ENCODE results near the gene UQCR10.

- TF ChIP-seq, protein P1, sequence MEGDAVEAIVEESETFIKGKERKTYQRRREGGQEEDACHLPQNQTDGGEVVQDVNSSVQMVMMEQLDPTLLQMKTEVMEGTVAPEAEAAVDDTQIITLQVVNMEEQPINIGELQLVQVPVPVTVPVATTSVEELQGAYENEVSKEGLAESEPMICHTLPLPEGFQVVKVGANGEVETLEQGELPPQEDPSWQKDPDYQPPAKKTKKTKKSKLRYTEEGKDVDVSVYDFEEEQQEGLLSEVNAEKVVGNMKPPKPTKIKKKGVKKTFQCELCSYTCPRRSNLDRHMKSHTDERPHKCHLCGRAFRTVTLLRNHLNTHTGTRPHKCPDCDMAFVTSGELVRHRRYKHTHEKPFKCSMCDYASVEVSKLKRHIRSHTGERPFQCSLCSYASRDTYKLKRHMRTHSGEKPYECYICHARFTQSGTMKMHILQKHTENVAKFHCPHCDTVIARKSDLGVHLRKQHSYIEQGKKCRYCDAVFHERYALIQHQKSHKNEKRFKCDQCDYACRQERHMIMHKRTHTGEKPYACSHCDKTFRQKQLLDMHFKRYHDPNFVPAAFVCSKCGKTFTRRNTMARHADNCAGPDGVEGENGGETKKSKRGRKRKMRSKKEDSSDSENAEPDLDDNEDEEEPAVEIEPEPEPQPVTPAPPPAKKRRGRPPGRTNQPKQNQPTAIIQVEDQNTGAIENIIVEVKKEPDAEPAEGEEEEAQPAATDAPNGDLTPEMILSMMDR (IDR thresholded peaks at IDR 0.05), result no peak
- no peak for TF ChIP-seq POLR2A (IDR thresholded peaks at IDR 0.05)
Measured at GRCh38 chr22:29733362-29734201, 33.6 kb upstream of the UQCR10 start.

Data from testis (tissue), 2 donors.